Measurements from ENCODE around the gene RBM34.

- TF ChIP-seq PKNOX1 (IDR thresholded peaks at IDR 0.05) (no peak), ARNT (IDR thresholded peaks at IDR 0.05) (no peak)
Measured at GRCh38 chr1:235142991-235143390, 18.1 kb downstream of the RBM34 start.
